Measurements from ENCODE around the gene DNAH6.

DNAH6 gene, protein sequence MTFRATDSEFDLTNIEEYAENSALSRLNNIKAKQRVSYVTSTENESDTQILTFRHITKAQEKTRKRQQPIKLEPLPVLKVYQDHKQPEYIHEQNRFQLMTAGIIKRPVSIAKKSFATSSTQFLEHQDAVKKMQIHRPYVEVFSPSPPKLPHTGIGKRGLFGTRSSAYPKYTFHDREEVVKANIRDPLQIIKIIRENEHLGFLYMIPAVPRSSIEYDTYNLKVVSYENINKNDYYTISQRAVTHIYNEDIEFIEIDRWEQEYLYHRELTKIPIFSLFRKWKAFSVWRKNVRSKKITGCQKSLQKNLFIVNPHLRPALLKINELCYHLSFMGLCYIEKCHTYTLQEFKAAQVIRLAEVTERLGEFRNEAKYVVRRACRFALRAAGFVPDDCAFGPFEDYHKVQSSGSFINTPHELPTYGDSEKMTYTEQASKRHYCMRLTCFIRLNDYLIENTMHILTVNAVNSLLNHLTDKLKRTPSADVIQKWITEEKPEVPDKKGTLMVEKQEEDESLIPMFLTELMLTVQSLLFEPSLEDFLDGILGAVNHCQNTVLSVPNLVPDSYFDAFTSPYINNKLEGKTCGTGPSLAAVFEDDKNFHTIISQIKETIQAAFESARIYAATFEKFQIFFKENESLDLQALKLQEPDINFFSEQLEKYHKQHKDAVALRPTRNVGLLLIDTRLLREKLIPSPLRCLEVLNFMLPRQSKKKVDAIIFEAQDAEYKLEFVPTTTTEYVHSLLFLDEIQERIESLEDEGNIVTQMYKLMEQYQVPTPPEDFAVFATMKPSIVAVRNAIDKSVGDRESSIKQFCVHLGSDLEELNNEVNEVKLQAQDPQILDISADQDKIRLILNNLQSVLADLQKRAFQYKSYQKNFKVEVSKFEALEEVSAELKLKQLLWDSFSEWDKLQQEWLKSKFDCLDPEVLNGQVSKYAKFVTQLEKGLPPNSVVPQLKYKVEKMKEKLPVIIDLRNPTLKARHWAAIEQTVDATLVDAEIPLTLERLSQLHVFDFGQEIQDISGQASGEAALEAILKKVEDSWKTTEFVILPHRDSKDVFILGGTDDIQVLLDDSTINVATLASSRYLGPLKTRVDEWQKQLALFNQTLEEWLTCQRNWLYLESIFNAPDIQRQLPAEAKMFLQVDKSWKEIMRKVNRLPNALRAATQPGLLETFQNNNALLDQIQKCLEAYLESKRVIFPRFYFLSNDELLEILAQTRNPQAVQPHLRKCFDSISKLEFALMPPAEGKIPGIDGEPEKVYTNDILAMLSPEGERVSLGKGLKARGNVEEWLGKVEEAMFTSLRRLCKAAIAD (N-terminal part only)

DNA sequence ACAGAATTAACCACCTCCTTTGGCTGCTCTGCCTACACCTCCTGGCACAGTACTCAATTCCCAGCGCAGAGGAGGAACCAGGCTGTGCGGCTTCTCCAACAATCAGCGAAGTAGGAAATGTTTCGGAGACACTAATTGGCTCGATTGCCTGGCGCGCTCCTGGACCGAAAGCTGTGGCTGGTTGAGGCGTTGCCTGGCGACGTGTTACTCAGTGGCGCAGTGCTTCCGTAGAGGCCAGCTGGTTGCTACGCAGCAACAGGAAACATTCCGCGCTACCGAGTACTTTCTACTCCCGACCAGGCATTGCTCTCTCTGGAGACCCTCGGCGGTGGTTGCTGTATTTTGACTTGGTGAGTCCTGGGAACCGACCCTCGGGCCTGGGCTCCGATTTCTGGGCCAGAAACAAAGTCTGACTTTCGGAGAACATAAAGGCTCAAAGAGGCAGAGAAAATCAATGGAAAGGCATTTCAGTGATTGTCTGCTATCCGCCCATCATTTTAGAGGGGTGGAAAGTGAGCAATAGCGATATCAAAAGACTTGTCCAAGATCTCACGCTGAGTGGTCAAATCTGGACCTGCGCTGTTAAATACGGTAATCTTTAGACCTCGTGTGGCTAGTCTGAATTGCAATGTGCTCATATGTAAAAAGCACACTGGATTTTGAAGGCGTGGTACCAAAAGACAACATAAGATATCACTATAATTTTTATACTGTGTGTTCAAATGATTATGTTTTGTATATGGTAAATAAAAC lies at the start of gene DNAH6:
Gene DNAH6, plus strand, starts transcription at position 265 of the 753 bp plus-strand sequence. CDS start 1,329 bp downstream, outside the sequence.
- TF ChIP-seq GATA2 (IDR thresholded peaks at IDR 0.05; ENCODE audit: low read depth, low read length) (no peak), GATA3 (IDR thresholded peaks at IDR 0.05; ENCODE audit: low read depth, low read length) (no peak)

DNA sequence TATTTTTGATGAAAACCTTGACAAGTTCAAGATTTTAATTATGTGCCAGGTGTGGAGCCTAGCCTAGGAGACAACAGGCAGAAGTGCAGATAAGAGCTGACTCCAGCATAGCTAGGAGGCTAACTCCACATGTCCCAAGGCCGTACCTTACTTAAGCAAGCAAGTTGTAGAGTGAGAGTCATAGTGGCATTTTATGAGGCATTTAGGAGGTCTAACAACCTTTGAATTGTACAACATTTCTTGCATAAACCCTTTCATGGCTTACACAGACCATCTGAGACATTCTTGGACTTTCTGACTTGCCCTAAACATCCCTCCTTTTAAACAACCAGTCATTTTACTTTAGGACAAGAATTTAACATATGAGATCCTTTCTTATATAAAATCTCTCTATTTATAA lies 48.9 kb upstream of the DNAH6 start:
- TF ChIP-seq GATA3 (IDR thresholded peaks at IDR 0.05; ENCODE audit: low read depth, low read length) (no peak), GATA2 (IDR thresholded peaks at IDR 0.05; ENCODE audit: low read depth, low read length) (no peak)

DNA sequence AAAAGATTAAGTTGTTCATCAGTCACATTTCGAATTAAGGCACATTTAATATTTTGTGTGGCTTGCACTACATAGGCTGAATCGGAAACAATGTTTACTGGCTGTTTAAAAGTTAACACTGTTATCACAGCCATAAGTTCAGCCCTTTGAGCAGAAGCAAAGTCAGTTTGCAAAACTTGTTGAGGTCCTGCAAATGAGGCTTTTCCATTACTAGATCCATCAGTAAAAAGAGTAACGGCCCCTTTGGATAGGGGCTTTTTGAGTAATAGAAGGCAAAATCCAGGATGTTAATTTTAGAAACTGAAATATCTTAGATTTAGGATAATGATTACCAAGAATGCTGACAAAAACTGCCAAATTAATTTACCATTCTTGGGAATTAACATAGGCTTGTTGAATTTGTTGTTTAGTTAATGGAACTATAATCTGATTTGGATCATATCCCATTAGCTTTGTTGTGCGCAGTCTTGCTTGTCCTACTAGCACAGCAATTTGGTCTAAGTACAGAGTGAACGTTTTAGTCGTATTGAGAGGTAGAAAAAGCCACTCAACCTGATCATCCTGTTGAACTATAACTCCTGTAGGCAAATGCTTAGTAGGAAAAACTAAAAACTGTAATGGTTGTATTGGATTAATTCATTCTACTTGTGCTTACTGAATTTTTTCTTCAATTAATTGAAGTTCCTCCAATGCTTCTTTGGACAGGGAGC lies 43.3 kb upstream of the DNAH6 start:
- no peak for TF ChIP-seq GATA2 (IDR thresholded peaks at IDR 0.05; ENCODE audit: low read depth, low read length)
- no peak for TF ChIP-seq GATA3 (IDR thresholded peaks at IDR 0.05; ENCODE audit: low read depth, low read length)

DNA sequence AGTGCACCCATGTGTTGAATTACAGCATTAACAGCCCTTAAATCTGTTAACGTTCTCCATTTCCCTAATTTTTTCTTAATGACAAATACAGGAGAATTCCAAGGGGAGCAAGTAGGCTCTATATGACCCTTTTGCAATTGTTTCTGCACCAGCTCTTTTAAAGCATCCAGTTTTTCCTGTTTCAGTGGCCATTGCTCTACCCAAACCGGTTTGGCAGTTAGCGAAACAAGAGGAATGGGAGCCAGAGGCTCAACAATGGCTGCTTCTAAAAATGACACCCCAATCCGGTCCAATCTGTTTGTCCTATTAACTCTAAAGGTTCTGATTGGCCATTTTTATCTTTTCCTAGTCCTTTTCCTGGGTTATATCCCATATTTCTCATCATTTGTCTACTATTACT lies 42.1 kb upstream of the DNAH6 start:
- TF ChIP-seq GATA2 (IDR thresholded peaks at IDR 0.05; ENCODE audit: low read depth, low read length), result no peak
- no peak for TF ChIP-seq GATA3 (IDR thresholded peaks at IDR 0.05; ENCODE audit: low read depth, low read length)

DNA sequence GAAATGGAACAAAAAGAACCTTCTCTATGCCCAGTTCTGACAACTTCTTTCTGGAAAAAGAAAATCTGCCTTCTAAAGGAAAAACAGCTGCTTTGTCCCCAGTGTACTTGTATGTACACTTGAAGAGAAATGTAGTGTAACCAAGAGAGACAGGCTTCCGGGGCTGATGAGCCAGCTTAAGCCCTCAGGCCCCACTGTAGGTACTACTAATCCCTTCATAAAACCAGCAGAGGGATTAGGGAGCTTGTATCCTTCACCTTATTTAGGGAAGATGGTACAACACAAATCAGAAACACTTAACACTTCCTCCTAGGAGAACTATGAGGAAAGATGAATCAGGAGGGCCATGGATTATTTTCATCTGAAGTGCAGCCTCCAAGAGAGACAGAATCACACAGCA lies 38.4 kb upstream of the DNAH6 start:
- TF ChIP-seq GATA2 (IDR thresholded peaks at IDR 0.05; ENCODE audit: low read depth, low read length), result no peak
- TF ChIP-seq GATA3 (IDR thresholded peaks at IDR 0.05; ENCODE audit: low read depth, low read length), result no peak

DNA sequence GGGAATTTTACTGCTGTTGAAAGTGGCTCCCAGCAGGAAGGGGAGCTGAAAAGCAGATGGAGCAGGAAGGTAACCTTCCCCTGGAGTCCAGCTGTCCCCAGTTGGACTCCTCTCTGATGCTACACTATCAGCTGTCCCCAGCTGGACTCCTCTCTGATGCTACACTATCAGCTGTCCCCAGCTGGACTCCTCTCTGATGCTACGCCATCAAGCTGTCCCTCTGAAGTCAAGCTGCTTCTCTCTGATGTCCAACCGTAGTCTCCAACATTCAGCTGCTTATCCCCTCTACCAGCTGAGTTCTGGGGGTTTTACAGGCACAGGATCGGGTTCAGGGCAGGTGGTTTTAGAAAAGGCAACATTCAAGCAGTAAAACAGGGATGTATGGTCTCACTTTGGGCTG lies 37.4 kb upstream of the DNAH6 start:
- TF ChIP-seq GATA2 (IDR thresholded peaks at IDR 0.05; ENCODE audit: low read depth, low read length), result no peak
- TF ChIP-seq GATA3 (IDR thresholded peaks at IDR 0.05; ENCODE audit: low read depth, low read length), result no peak

DNA sequence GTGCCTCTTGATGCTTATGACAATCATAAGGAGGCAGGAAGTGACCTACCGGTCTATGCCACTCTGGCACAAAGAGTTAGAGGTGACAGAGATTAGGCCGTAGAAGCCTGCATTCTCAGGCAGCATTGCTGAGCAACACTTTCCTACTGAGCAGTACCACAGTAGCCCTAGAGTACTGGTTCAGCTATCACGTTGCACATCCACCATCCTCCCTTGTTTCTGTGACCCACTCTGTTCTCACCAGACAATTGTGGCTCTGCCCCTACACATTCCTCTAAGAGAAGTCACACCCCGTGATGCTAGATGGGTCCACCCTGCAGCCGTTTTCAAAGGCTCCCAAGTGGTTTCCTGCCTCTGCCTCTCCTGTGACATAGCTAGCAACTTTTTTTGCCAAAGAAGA lies 34.6 kb upstream of the DNAH6 start:
- TF ChIP-seq GATA2 (IDR thresholded peaks at IDR 0.05; ENCODE audit: low read depth, low read length) (no peak), GATA3 (IDR thresholded peaks at IDR 0.05; ENCODE audit: low read depth, low read length) (no peak)

DNA sequence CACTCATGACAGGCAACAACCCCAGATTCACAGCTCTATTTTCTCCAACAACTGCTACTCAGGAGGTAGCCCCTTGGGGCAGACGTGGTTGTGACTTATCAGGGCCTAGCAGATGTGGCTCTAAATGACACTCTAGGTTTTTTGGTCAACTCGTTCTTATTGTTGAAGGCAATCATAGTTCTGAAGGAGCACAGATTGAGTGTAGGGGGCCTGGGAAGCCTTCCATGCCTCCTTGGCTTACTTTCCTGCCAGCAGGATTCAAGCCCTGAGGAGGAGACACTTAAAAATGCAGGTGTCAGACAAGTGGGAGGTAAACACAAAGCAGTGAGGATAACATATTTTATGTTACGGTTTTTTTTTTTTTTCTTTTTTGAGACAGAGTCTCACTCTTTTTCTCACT lies 33.7 kb upstream of the DNAH6 start:
- no peak for TF ChIP-seq GATA3 (IDR thresholded peaks at IDR 0.05; ENCODE audit: low read depth, low read length)
- TF ChIP-seq GATA2 (IDR thresholded peaks at IDR 0.05; ENCODE audit: low read depth, low read length), result no peak

DNA sequence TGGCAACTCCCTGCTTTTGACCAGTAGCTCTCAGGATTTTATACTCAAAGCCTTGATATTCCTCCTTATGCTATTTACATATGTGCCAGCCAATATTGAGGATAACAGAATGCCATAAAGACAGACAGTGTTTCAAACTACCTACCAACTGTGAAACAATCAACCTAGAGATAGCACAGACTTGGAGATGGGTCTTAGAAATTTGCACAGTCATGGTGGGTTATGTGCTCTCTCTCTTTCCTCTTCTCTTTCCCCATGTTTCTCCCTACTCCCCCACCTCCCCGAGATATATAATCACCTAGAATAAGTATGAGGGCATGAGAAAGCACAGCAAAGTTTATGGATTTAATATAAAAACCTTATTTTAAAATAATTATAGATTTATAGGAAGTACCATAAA lies 33.0 kb upstream of the DNAH6 start:
- TF ChIP-seq GATA3 (IDR thresholded peaks at IDR 0.05; ENCODE audit: low read depth, low read length) (no peak), GATA2 (IDR thresholded peaks at IDR 0.05; ENCODE audit: low read depth, low read length) (no peak)

DNA sequence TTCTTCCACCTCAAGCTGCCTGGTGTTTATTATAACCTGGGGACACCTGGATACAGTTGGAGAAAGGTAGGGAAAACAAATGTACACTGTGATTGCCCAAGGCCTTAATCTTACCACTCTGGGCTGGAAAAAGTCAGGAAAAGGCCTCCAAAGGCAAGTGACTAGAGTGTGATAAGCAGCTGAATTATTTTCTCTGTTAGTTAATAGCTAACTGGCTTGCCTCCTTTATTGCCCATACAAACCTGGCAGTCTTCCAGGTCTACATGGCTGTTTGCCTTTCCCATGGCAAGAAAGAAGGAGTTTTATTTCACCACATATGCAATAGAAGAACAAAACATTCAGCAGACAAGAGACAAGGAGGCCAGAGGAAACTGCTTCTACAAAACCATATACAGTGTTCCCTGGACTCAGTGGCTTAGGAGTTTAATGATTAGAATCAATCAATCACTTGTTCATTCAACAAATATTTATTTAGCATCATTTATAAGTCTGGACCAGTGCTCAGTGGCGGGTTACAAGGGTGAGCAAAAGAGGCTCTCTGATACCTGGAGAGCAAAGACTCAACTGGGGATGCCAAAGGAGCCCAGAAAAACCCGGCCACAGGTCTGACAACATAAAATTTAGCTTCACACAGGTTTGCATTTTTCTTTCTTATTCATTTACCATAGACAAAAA lies 29.7 kb upstream of the DNAH6 start:
- TF ChIP-seq GATA3 (IDR thresholded peaks at IDR 0.05; ENCODE audit: low read depth, low read length) (no peak), GATA2 (IDR thresholded peaks at IDR 0.05; ENCODE audit: low read depth, low read length) (no peak)

DNA sequence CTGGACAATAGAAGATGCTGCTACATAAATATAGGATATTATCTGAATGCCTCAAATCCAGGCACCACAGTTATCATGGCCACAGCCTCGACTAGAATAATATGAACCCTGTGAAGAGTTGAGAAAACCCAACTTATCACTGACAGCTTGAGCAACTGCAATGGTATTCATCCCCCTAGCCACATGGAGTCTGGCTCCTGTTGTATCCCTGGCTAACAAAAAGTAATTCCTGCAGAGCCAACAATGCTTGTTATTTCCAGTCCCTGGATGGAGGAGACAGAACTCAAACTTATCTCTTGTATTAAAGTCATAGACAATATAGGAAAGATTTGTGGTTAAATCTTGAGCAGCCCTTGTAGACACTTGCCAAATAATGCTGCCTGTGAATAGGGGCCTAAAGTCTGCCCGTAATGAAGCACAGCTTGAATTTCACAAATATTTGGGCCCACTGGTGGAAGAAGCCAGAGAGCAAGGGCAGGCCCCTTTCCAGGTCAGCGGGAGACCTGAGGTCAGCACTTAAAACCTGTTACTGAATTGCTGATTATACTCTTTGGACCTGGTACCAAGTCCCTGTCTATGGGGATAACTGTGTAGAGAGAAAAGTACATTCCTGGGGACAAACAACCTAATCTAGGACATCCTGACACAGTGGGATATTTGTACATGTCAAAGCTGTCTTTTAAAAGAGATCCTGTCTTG lies 28.9 kb upstream of the DNAH6 start:
- TF ChIP-seq GATA3 (IDR thresholded peaks at IDR 0.05; ENCODE audit: low read depth, low read length), result no peak
- TF ChIP-seq GATA2 (IDR thresholded peaks at IDR 0.05; ENCODE audit: low read depth, low read length), result no peak

DNA sequence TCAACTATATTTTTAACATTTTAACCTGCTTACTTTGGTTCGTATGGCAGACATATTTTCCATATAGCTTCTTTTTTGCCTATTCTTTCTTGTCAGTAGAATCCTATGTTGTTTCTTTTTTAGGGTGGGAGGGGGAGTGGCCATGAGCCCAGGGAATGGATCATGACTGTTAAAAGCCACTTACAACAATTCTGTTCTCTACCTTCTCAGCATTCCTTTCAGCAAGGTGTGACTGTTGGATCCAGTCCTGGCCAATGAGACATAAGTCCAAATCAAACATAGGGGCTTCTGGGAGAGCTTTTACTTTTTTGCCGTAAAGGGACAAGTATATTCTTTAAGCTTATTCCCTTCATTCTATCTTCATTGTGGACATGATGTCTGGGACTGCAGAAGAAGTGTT lies 25.0 kb upstream of the DNAH6 start:
- TF ChIP-seq GATA3 (IDR thresholded peaks at IDR 0.05; ENCODE audit: low read depth, low read length) (no peak), GATA2 (IDR thresholded peaks at IDR 0.05; ENCODE audit: low read depth, low read length) (no peak)

Measured in SH-SY5Y (cell line).